NCI-H82 treated with DMSO at 0.1 percent for 48 hours (cell line): ENCODE data around the gene DGKI.

Experiments
- DNase-seq: peaks from one replicate; lab custom pipeline; 2025; ENCODE audit not compliant: unreplicated experiment; lab: John Stamatoyannopoulos, UW

The DGKI gene

DNA sequence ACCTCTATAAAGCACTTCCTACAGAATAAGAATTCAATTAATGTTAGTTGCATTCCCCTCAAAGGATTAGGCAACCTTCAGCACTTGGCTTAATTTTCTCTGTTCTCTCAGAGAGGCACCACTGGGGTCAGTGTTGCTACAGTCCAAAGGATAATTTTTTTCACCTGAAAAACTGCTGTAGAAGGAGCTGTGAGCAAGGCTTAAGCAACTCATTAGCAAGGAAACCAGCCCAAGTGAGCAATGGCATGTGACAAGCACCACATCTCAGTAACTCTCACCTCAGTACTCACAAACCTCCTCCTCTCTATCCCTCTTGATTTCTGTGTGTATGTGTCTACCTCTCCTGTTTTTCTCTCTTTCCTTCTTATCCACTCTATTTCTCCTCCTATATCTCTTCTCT, 55.9 kb downstream of the DGKI start:
- DNase-seq: no peak

DNA sequence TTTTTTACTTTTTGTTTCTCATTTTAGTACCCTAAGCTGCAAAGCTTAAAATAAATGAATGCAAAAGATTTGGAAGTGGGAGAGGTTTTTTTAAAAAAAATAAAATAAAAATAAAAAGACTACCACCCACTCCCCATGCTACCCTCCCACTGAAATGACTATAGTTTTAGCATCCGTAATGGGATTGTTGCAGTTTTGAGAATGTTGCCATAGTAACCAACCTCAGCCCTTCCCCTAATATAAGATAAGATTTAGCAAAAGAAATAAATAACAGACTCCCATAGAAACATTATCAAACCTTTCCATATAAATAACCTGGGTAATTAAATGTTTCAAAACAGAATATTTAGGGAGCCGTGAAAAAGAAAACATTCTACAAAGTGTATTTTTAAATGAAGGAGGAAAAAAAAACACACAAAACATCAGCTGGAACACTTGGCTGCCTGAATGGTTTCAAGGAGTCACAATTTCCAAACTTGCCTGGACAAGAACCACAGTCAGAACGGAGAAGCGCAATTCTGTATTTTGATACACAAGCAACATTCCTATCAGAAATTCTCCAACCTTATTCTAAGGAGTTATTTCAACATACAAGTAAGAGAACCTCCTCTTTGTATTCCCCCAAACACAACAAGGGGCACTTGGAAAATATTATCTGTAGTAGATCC, 57.4 kb downstream of the DGKI start:
- no peak for DNase-seq

DNA sequence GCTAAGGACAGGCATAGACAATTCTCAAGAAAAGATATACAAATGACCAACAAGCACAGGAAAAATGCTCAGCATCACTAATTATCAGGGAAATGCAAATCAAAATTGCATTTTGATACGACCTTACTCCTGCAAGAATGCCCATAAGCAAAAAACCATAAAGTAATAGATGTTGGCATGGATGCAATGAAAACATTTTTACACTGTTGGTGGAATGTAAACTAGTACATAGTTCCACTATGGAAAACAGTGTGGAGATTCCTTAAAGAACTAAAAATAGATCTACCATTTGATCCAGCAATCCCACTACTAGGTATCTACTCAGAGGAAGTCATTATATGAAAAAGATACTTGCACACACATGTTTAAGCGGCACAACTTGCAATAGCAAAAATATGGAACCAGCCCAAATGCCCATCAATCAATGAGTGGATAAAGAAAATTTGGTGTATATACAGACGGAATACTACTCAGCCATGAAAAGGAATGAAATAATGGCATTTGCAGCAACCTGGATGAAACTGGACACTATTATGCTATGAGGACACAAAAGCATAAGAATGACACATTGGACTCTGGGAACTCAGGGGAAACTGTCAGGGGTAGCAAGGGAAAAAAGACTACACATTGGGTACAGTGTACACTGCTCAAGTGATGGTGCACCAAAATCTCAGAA, 59.3 kb downstream of the DGKI start:
- no peak for DNase-seq

DNA sequence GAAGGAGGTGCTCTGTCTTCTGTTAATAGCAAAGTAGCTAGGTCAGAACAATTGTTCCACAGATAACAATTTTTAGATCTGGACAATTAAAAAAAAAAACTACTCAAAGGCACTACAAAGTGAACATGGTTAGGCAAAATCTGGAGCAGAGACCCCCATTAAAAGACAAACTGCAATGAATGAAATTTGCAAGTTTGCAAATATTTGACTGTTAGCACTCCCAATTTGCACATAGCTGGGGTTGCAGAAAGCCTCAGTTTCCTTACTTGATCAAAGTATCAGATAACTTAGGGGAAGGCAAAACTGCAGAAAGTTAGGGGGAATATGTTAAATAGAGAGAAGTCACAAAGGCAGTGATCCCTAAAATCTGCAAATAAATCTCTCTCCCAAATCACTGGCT, 68.3 kb downstream of the DGKI start:
- no peak for DNase-seq

DNA sequence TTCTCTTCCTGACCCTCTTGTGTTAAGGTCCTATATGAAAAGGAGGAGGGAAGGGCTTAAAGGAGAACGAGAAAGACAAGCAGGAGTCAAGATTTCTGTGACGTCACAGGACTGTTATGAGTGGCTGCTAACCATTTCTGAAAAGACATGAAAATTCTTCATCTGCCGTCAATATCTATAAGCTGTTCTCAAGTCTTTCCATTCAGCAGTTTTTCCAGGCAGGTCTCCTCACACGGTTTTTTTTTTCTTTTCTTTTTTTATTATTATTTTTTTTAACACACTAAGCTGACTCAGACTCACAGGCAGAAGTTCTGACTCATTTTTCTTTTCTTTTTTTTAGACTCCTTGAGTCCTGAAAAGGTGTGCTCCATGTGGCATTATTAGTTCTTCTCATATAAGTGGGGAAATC, 72.0 kb downstream of the DGKI start:
- DNase-seq: no peak

DNA sequence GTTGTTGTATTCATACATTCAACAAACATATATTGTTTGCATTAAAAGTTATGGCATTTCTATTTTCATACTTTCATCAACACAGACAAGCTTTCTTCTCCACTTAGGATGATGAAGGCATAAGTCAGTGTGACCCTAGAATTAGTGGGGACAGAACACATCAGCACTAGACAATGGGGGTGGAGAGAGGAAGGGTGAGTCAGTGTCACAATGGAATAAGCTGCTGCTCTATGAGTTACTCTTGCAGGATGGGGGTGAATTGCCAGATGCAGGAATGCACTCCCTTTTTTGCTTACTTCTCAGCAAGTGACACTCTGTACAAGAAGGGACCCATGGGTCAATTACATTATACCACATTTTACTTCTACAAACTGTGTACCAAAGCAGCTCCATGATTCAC, 74.0 kb downstream of the DGKI start:
- no peak for DNase-seq

DNA sequence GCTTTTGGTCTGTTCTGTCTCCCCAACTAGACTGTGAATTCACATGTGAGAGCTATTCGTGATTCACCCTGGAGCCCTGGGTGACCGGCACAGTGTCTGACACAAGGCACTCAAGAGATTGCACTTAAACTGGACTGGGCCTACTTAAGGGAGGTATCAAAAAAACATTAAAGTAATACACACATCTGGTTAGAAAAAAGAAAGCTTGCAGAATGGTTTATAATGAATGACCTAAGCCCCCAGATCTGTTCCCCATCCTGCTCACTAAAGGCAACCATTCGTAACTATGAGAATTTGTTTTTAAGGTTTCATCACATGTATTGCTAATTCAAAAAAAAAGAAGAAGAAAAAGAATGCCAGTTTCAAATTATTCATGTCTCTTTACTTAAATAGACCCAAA, 74.5 kb downstream of the DGKI start:
- DNase-seq: no peak

DNA sequence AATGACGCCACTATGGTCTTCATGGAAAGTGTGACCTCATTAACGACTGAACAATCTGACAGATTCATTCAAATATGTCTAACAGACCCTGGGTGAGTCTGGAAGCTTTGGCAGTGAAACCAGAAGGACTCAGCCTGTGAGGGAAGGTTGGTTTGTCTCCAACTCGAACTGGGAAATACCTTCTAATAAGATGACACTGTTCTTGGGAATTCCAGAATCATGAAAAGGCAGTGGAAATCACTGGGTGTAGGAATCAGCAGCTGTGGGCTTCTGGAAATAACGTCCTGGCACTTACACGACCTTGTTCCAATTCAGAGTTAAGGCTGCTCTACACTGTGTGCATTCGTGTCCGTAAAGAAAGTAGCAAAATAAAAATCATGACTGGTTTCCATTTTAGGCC, 75.1 kb downstream of the DGKI start:
- DNase-seq: no peak

DNA sequence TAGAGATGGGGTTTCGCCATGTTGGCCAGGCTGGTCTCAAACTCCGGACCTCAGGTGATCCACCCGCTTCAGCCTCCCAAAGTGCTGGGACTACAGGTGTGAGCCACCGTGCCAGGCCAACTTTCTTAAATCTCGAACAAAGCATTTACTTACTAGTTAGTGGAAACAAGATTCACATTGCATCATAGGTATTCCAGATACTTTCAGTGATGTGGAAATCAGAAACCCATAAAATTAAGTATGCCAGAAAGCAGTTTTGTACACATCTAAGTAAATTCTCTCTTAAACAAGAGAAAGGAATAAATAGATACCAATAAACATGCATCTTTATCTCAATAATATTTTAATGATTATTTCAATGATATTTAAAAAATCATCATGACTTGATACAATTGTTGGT, 75.5 kb downstream of the DGKI start:
- DNase-seq: no peak

DNA sequence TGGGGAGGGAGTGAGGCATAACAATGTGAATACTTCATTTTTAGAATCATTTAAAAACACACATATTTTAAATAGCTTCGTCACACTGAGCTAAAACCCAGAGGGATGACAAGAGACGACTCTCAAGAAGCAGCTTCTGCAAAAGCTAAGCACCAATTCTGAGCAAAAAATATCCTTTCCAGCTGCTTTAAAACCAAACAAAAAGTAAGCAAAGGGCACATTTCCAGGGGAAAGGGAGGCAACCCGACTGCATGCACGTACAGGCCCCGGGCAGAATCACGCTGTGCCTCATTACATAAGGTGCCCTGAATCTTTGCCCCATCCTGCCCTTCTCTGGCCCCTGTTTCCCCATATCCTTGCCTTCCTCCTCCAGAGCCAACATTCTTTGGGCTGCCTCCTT, 78.4 kb downstream of the DGKI start:
- no peak for DNase-seq

DNA sequence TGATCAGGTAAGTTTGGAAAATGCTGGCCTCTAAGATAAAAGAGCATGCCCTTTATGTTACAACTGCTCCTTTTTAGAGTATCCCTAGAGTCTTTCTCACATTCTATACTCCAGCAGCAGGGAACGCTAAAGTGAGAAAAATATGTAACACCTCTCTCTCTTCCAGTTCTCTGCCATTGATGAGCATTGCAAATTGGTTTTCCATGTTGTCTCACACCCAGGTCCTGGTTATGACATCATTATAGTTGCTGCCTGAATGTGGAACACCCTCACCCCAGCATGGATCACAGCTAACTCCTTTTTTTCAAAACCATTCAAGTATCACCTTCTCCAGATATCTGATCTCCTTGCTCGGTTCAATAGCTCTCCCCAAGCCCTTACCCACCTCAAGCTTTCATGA, 84.4 kb downstream of the DGKI start:
- DNase-seq: no peak

DNA sequence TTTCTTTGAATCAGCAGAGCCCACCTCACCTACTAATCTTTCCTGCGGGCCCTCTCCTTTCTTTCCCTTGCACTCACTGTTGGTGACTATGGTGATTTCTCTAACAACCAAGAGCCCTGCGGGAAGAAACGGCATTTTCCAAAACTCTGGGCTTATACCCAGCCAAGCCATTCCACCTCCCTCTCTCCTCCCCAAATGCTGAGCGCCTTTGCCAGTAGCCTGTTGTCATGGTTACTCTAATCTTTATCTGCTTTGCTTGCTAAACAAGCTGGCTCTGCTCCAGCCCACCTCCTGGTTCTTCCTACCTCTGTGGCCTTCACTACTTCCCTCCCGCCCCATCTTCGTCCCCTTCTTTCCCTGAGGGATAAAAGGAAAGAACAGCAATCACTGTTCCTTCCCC, 86.7 kb downstream of the DGKI start:
- DNase-seq: peak; percentile 68

DNA sequence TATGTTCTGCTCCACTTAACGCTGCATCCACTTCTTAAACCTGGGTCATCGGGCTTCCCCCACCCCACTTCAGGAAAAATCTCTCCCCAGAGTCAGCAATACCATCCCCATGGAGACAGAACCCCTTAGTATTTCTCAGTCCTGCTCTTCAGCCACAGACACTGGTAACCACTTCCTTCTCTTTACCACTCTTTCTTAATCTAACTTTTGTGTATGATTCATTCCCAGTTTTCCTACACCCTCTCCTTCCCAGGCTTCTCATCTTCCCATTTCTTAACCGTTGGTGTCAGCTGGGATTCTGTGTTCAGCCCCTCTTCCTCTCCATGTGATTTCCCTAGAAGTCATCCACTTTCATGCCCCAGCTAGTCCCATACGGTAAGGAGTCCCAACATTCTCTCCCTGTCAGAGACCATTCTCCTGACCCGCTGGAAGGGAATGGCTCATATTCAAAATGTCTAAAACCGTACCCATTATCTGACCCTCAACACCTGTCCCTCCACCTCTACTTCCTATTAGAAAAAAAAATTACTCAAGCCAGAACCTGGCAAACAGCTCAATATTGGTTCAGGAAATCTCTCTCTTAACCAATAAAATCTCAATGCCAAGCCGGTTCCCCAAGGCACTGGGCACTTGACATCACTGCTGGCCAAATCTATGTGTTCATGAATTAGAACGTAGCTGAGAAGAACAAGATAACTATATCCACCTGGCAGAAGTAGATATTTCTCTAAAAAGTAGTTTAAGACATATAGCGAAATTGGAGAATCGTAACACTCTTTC, 89.4 kb downstream of the DGKI start:
- no peak for DNase-seq

DNA sequence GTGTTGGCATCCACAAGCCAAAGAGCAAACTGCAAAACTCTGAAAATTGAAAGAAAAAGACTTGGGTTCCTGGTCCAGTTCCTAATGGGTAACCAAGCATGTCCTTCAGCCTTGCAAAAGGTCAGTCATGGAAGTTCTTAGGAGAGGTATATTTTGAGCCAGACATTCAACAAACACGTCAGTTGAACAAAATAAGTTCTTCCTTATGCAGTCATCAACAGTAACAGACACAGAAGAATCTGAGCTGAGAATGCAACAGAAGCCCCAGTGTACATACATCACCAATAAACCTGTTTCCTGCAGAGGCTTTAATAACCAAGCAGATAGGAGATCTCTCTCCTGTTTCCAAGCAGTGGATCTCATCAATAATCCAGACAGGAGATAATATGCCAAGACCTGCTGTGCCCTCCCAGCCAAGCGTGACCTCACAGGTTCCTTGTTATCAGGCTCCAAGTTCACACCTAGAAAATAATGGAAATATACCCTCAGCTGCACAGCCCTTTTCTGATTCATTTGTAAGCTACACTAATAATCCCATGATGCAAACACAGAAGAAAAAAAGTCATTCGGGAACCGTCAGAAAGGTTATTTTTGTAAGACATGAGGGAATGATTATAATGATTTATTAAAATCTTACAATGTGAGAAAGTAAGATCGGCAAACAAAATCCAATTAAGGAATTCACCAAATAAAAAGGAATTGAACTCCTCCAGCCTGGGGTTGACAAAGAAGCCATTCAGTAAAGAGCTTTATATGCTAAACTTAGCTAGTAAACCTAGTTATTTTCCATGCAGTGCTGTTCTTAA, 90.7 kb downstream of the DGKI start:
- peak; percentile 44 for DNase-seq

DNA sequence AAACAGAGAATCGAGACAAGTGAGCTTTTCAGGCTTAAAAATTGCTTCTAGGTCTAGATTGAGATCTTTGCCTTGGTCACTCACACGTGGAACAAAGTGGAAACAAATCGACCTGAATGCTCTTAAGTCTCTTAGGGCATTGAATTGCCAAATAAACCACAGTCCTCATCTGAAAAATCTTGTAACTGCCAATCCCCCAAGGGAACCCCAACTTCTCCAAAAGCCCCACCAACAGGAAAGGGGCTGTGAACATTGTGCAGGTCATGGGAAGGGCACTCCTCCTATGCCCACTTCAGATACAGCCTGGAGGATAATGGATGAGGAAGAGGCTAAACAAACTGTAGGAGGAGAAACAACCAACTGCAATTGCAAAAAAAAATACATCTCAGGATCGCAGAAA, 91.3 kb downstream of the DGKI start:
- DNase-seq: no peak

DNA sequence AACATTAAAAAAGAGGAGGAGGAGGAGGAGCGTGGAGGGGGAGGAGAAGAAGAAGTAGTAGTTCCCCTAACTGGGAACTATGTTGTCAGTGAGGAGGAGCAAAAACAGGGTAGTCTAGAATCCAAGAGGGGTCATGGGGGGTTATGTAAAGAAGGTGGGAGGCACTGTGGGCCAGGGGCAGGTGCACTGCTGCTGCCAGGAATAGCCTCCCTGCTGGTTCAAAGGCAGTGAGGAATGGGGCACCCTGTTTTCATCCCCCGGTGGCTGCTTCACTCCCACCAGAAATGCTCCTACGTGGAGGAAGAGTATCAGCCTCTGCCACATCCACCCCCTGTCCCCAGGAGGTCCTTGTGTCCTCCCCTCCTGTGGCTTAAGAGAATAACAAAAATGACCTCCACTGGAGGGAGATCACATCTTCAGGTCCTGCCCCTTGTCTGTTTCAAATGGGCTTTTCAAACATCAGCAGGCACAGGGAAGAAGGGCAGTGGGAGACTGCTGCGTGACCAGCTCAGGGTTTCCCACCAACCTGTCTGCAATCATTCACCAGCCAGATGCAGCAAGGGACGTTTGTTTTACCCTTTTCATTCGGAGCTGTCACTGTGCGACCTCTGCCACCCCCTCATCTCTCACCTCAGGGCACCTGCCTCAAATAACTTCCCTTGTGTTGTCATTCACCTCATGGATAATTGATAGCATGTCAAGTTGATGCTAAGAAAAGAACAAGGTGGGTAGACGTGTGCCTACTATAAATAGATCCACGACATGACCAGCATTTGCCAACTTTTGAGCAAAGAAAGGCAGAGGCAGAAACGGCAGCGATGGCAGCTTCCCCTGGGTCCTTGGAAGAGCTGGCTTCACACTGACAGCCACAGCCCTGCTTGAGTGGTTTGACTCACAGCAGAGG, 92.6 kb downstream of the DGKI start:
- DNase-seq: no peak

DNA sequence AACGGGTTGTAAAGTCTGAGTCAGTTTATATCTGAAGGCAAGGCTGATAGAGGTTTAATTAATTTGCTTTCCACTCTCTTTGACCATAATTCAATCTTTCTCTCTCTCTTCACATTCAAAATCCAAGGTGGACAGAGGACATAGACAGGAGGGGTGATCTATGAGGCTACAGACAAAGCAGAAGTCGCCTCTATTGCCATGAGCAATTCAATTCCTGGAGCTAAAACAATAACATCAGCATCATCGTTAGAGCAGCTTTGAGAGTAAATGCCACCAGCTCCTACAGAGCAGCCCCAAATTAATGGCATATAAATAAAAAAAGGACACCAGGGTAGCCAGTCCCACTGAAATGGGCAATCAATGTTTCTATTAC, 93.2 kb downstream of the DGKI start:
- no peak for DNase-seq

DNA sequence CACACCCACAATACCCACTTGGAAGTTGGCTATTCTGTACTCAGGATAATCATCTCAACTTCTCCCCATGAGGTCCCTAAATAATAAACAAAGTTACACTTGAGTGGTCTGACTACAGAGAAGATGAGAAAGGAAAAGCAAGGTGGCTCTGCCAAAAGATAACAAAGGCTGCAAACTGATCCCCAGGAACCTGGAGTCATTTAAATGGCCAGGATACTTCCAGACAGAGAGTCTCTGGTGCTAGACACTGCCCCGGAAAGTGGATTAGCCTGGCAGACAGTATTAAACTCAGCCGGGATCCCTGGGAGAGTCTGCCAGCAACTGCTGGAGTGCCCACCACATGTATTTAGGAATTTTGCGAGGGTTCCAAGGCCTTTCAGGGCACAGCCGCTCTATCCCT, 93.7 kb downstream of the DGKI start:
- DNase-seq: peak; percentile 18

DNA sequence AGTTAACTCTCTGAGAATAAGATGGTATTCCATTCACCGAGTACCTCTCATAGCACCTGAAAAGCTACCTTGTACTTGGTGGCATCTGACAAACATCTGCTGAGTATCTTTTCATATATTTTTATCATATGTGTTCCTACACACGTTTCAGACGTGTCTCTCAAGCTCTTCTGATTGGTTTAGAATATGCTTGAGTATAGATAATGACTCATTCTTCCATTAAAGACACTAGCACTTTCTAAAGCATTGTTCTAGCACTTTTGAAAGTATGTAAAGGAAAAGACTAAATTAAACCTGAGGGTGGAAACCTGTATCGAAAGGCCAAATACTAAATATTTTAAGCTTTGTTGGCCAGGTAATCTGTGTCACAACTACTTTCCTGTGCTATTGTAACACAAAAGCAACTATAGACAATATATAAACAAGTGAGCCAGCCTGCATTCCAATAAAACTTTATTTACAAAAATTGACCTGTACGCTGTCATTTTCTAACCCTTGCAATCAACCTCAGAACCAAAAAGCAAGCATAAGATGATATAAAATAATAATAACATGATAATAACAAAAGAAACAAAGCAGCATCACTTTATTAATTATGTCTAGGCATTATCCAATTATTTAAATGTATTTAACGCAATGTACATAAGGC, 95.3 kb downstream of the DGKI start:
- DNase-seq: no peak
